Cardiac fibroblast (primary cell): ENCODE results near the gene RBM5.

ENCODE experiments used
- DNase-seq, 2 donors: peaks; one replicate each; pipeline versions ENCODE4 v3.0.0 to v3.0.0-alpha.2; 2010; ENCODE audit warnings: low read depth in 2 of 2
- H3K4me3 ChIP-seq, 2 donors: replicated peaks in 1 of 2; 1 replicate in 1 of 2; 2 replicates in 1 of 2; pipeline ENCODE4 v1.5.1; 2011; ENCODE audit warnings: low read depth in 2 of 2, low read length in 2 of 2, mild to moderate bottlenecking in 2 of 2, moderate library complexity in 1 of 2
- CTCF ChIP-seq: IDR thresholded peaks from one replicate; pipeline ENCODE4 v1.5.1; 2011; ENCODE audit warnings: low read depth, mild to moderate bottlenecking, low read length, inconsistent platforms

The RBM5 gene

GRCh38 chr3:50168388-50168787, 79.7 kb downstream of the RBM5 start:
- DNase-seq: no peak
- H3K4me3 ChIP-seq: no peak overlapping the region
- no peak for TF ChIP-seq CTCF
